ENCODE data around the gene CNTN5. TPM values are rescaled to one million over a fixed set of nuclear protein-coding genes. Genes with fewer than 3 reads are reported as not detected.
A peak's percentile ranks its signal among the peaks of the same experiment; 100 is the strongest.

The CNTN5 gene
- total RNA-seq, 1 experiment from 2014 or later: not detected

DNA sequence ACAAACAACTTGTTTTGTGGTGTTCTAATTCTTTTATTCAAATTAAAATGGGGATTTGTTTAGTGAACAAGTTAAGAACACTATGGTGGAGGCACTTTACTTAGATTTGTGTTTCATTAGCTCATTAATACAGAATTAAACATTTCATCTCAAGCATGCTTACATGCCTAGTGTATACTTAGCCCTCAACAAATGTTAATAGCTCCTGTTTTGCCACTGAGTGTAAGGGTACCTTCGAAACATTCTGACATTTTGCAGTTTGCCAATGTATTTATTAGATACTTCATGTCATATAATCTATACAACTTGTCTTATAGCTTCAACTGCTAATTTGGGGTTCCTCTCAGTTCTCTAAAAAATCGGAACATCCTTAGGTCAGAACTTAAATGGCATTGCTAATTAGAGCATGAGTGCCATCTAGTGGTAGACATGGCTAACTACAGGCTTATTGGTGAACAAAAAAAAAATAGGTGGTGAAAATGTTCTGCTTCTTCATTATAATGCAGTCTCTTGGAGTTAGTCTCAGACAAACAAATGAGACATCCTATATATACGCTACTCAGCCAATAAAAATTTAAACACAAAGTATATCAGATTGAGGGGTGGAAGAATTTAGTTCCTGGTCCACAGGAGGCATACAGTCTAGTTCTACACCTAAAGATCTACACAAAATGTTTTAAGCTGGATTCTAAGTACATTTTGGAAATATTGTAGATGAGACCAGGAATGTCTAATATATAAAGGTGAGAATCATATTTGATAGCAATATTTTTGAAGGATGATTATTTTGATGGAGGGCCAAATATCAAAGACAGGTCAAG lies 4.9 kb upstream of the CNTN5 start:
- intact Hi-C loops (cut with micrococcal nuclease): loop anchor here (5.0 kb wide), 2 partner anchors 721 to 1564 kb away; no protein-coding TSS in a partner anchor
- H3K27me3 ChIP-seq (ENCODE audit: low read length): peaks cover 78% of the 10 kb centered on the region
- ChIA-PET POLR2A (ENCODE audit: unreplicated experiment) (no interaction called here), CTCF (no interaction called here)
- no peaks in the 10 kb centered on the region for H3K36me3 ChIP-seq (ENCODE audit: low read depth, low read length)
- ATAC-seq (no peak; the same call in 1 of the 2 replicates), DNase-seq (peak; percentile 74)
- H3K4me2 ChIP-seq (ENCODE audit: low read length): no peak overlapping the region
- H3K4me1 ChIP-seq (ENCODE audit: insufficient read depth, low read length): no peaks in the 10 kb centered on the region
- no peaks in the 10 kb centered on the region for H3K9me3 ChIP-seq (ENCODE audit: low read length)
- no peaks in the 10 kb centered on the region for H3K79me2 ChIP-seq (ENCODE audit: low read length)
- no peaks in the 10 kb centered on the region for H3F3A ChIP-seq (ENCODE audit: low read length, unreplicated experiment)
- no TSS peak for BruUV-seq (replicated peaks)
- no peak overlapping the region for H2AFZ ChIP-seq (ENCODE audit: low read length)
- H3K4me3 ChIP-seq (ENCODE audit: low read length): no peak overlapping the region
- no peaks in the 10 kb centered on the region for H3K9me2 ChIP-seq (replicated peaks; ENCODE audit: low read length)
- no peak for TF ChIP-seq EZH2phosphoT487 (IDR thresholded peaks at IDR 0.05; ENCODE audit: borderline replicate concordance, low read length)
- TF ChIP-seq, protein P1, sequence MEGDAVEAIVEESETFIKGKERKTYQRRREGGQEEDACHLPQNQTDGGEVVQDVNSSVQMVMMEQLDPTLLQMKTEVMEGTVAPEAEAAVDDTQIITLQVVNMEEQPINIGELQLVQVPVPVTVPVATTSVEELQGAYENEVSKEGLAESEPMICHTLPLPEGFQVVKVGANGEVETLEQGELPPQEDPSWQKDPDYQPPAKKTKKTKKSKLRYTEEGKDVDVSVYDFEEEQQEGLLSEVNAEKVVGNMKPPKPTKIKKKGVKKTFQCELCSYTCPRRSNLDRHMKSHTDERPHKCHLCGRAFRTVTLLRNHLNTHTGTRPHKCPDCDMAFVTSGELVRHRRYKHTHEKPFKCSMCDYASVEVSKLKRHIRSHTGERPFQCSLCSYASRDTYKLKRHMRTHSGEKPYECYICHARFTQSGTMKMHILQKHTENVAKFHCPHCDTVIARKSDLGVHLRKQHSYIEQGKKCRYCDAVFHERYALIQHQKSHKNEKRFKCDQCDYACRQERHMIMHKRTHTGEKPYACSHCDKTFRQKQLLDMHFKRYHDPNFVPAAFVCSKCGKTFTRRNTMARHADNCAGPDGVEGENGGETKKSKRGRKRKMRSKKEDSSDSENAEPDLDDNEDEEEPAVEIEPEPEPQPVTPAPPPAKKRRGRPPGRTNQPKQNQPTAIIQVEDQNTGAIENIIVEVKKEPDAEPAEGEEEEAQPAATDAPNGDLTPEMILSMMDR (conservative IDR thresholded peaks at IDR 0.05; ENCODE audit: low read depth, low read length): peak; percentile 98
- H3K9ac ChIP-seq (ENCODE audit: low read length): no peak overlapping the region
- H3K27ac ChIP-seq (ENCODE audit: low read length): no peak overlapping the region
- no peaks in the 10 kb centered on the region for H4K20me1 ChIP-seq (ENCODE audit: low read length)

DNA sequence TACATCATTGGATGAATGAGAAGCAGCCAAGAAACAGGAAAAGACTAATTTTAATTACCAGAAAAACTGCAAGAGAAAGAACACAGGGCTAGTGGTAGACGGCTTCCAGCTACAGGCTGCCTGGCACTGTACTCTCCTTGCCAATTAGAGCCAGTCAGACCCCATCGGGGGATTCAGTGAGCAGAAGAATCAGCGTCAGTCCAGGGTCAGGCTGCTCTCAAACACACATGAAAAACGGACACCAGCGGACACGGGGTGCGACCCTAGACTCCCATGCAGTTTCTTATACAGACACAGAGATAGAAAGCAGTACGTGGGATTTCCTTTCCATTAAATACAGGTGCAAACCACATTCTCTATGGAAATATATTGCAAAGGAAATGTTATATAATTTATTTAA lies 1.1 kb upstream of the CNTN5 start:
- TF ChIP-seq EZH2 (IDR thresholded peaks at IDR 0.05; ENCODE audit: low read length, unreplicated experiment): no peak
- TF ChIP-seq EZH2phosphoT487 (IDR thresholded peaks at IDR 0.05; ENCODE audit: borderline replicate concordance, low read length): no peak
- TF ChIP-seq, protein P1 (conservative IDR thresholded peaks at IDR 0.05; ENCODE audit: low read depth, low read length): no peak
- no peaks in the 10 kb centered on the region for H3K4me1 ChIP-seq (ENCODE audit: insufficient read depth, low read length)
- H3K9me3 ChIP-seq (ENCODE audit: low read length): no peaks in the 10 kb centered on the region
- ChIA-PET POLR2A (ENCODE audit: unreplicated experiment) (no interaction called here), CTCF (no interaction called here)
- no peaks in the 10 kb centered on the region for H3K36me3 ChIP-seq (ENCODE audit: low read depth, low read length)
- peak overlapping the region; percentile 59; the same call in 1 of the 2 replicates for H3K4me3 ChIP-seq (ENCODE audit: low read length)
- no peaks in the 10 kb centered on the region for H3F3A ChIP-seq (ENCODE audit: low read length, unreplicated experiment)
- H3K27me3 ChIP-seq (ENCODE audit: low read length): peaks cover 85% of the 10 kb centered on the region
- no peaks in the 10 kb centered on the region for H3K9me2 ChIP-seq (replicated peaks; ENCODE audit: low read length)
- no peaks in the 10 kb centered on the region; the same call in 1 of the 2 replicates for H4K20me1 ChIP-seq (ENCODE audit: low read length)
- intact Hi-C loops (cut with micrococcal nuclease): loop anchor here (5.0 kb wide), 3 partner anchors 668 to 1567 kb away; no protein-coding TSS in a partner anchor
- peak overlapping the region; percentile 69 for H3K4me2 ChIP-seq (ENCODE audit: low read length)
- H3K9ac ChIP-seq (ENCODE audit: low read length): no peak overlapping the region
- no peaks in the 10 kb centered on the region for H3K79me2 ChIP-seq (ENCODE audit: low read length)
- no peak overlapping the region for H3K27ac ChIP-seq (ENCODE audit: low read length)
- no peak overlapping the region for H2AFZ ChIP-seq (ENCODE audit: low read length)
- BruUV-seq (replicated peaks): no TSS peak
- ATAC-seq: no peak
- DNase-seq: no peak

DNA sequence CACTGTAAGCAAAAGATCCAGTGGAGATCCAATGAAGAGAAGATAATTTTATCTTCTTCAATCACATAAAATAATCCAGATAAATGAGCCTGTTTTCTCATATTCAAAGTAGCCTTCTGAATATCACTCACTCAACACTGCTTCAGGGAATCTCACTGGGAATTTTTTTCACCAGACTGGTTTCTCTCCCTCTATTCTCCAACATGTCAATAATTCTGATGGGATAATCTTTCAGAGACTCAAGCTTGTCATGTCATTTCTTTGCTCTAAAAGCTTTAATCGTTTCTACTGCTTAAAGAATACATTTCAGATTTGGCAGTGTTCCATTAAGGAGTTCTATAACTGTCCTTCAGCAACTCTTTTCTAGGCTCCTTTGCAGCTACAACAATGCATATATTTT lies 16.3 kb downstream of the CNTN5 start:
- H3K4me2 ChIP-seq (ENCODE audit: low read length): no peak overlapping the region
- BruUV-seq (replicated peaks): no TSS peak
- CTCF ChIA-PET: no interaction called here
- H4K20me1 ChIP-seq (ENCODE audit: low read length): no peaks in the 10 kb centered on the region
- H3K4me1 ChIP-seq (ENCODE audit: insufficient read depth, low read length): no peaks in the 10 kb centered on the region
- no peaks in the 10 kb centered on the region for H3K9me2 ChIP-seq (replicated peaks; ENCODE audit: low read length)
- intact Hi-C loops (cut with micrococcal nuclease): no loop called here
- no peaks in the 10 kb centered on the region for H3K9me3 ChIP-seq (ENCODE audit: low read length)
- no peaks in the 10 kb centered on the region for H3K27me3 ChIP-seq (ENCODE audit: low read length)
- H3K4me3 ChIP-seq (ENCODE audit: low read length): no peak overlapping the region
- no peak overlapping the region for H3K27ac ChIP-seq (ENCODE audit: low read length)
- no peaks in the 10 kb centered on the region for H3K79me2 ChIP-seq (ENCODE audit: low read length)
- H3F3A ChIP-seq (ENCODE audit: low read length, unreplicated experiment): no peaks in the 10 kb centered on the region
- no peak for TF ChIP-seq EZH2phosphoT487 (IDR thresholded peaks at IDR 0.05; ENCODE audit: borderline replicate concordance, low read length)
- no peak for TF ChIP-seq EZH2 (IDR thresholded peaks at IDR 0.05; ENCODE audit: low read length, unreplicated experiment)
- TF ChIP-seq, protein P1 (conservative IDR thresholded peaks at IDR 0.05; ENCODE audit: low read depth, low read length): no peak
- ATAC-seq (no peak), DNase-seq (no peak)
- H2AFZ ChIP-seq (ENCODE audit: low read length): no peak overlapping the region
- H3K36me3 ChIP-seq (ENCODE audit: low read depth, low read length): no peaks in the 10 kb centered on the region
- POLR2A ChIA-PET (ENCODE audit: unreplicated experiment): no interaction called here
- H3K9ac ChIP-seq (ENCODE audit: low read length): no peak overlapping the region
